Activated B cell treated with CpG ODN at 0.5 μM for 24 hours (primary cell): Measurements from ENCODE around the gene MBD3. TPM values are rescaled to one million over a fixed set of nuclear protein-coding genes. Genes with fewer than 3 reads are reported as not detected.

Experiments used
- ATAC-seq: fragments of 200-7000 bp; cut with Tn5 transposase; one replicate; pipeline ENCODE4 v1.10.0; 2021; ENCODE audit warnings: low read depth, mild to moderate bottlenecking, moderate library complexity
- CTCF ChIA-PET: fragments of 350-600 bp; sonication (Branson Sonifier 250); formaldehyde crosslinking; loops from one replicate; lab custom pipeline; 2021; ENCODE audit warnings: antibody characterized with exemption; lab: Charles Lee
- POLR2A ChIA-PET: fragments of 350-600 bp; sonication (Branson Sonifier 250); formaldehyde crosslinking; loops from one replicate; lab custom pipeline; 2021; ENCODE audit warnings: antibody characterized with exemption; lab: Charles Lee
- DNase-seq: peaks from one replicate; pipeline ENCODE4 v3.0.0; 2022
- H3K27ac Mint-ChIP-seq: one replicate; pipeline ENCODE4 v1.8.0; 2020; ENCODE audit warnings: mixed read lengths
- H3K27me3 Mint-ChIP-seq: one replicate; pipeline ENCODE4 v1.8.0; 2021; ENCODE audit warnings: mixed read lengths
- H3K36me3 Mint-ChIP-seq: one replicate; pipeline ENCODE4 v1.8.0; 2021; ENCODE audit warnings: low read depth, mixed read lengths
- H3K4me1 Mint-ChIP-seq: one replicate; pipeline ENCODE4 v1.8.0; 2021; ENCODE audit warnings: mixed read lengths
- H3K4me3 Mint-ChIP-seq: one replicate; pipeline ENCODE4 v1.8.0; 2020; ENCODE audit warnings: mild to moderate bottlenecking, mixed read lengths
- H3K9me3 Mint-ChIP-seq: one replicate; pipeline ENCODE4 v1.8.0; 2020; ENCODE audit warnings: mixed read lengths
- CTCF ChIP-seq: fragments of 200-600 bp; IDR thresholded peaks from one replicate; pipeline ENCODE4 v1.8.0; 2022; ENCODE audit warnings: antibody characterized with exemption, mild to moderate bottlenecking
- intact Hi-C: fragments of 100-400 bp; cut with micrococcal nuclease; formaldehyde crosslinking; loops from one replicate; pipeline ENCODE4 v1.15.1; 2024
- total RNA-seq: library from RNA; stranded (reverse); gene quantifications from 2 replicates; pipeline ENCODE4 v1.2.3, GENCODE V29; 2022

Gene MBD3
- total RNA-seq, 1 donor from 2014 or later: 96.9 TPM

GRCh38 chr19:1616875-1617274, 24.2 kb upstream of the MBD3 start:
- POLR2A ChIA-PET: interaction anchor here (0.6 to 1.8 kb wide), 8 partner anchors 8 to 56 kb away, joined by 3 to 7 read pairs (median 4); partner anchors contain the start of genes MBD3 and UQCR11
- intact Hi-C loops: loop anchor here (1.0 kb wide), 1 partner anchor 10 kb away; no protein-coding TSS in a partner anchor
- Mint-ChIP-seq H3K4me3 (no peak overlapping the region), H3K27me3 (no peaks in the 10 kb centered on the region), H3K9me3 (no peaks in the 10 kb centered on the region), H3K27ac (peak overlapping the region; percentile 43), H3K36me3 (peaks cover 69% of the 10 kb centered on the region), H3K4me1 (peaks cover 30% of the 10 kb centered on the region)
- CTCF ChIA-PET: interaction anchor here (1.0 to 3.3 kb wide), 4 partner anchors 35 to 209 kb away, joined by 3 to 19 read pairs (median 4); no protein-coding TSS in a partner anchor
- DNase-seq (no peak), ATAC-seq (peak; percentile 45)
- no peak for TF ChIP-seq CTCF

GRCh38 chr19:1616396-1616795, 23.7 kb upstream of the MBD3 start:
- DNase-seq (no peak), ATAC-seq (no peak)
- POLR2A ChIA-PET: interaction anchor here (0.6 to 1.8 kb wide), 7 partner anchors 11 to 56 kb away, joined by 3 to 6 read pairs (median 3); partner anchors contain the start of genes MBD3 and UQCR11
- peak overlapping the region; percentile 43 for H3K27ac Mint-ChIP-seq
- CTCF ChIA-PET: interaction anchor here (1.0 to 3.3 kb wide), 4 partner anchors 35 to 210 kb away, joined by 3 to 19 read pairs (median 4); no protein-coding TSS in a partner anchor
- H3K9me3 Mint-ChIP-seq: no peaks in the 10 kb centered on the region
- no peaks in the 10 kb centered on the region for H3K27me3 Mint-ChIP-seq
- no peak overlapping the region for H3K4me3 Mint-ChIP-seq
- intact Hi-C loops: no loop called here
- peaks cover 72% of the 10 kb centered on the region for H3K36me3 Mint-ChIP-seq
- TF ChIP-seq CTCF: no peak
- H3K4me1 Mint-ChIP-seq: peaks cover 30% of the 10 kb centered on the region

GRCh38 chr19:1615156-1615765, 22.6 kb upstream of the MBD3 start:
- intact Hi-C loops: no loop called here
- POLR2A ChIA-PET: interaction anchor here (0.6 kb wide), 1 partner anchor 10 kb away, joined by 8 read pairs; the partner anchor contains the start of gene UQCR11
- no peak for TF ChIP-seq CTCF
- DNase-seq: no peak
- no peak for ATAC-seq
- H3K27ac Mint-ChIP-seq: no peak overlapping the region
- peaks cover 77% of the 10 kb centered on the region for H3K36me3 Mint-ChIP-seq
- H3K9me3 Mint-ChIP-seq: no peaks in the 10 kb centered on the region
- CTCF ChIA-PET: no interaction called here
- H3K4me3 Mint-ChIP-seq: no peak overlapping the region
- H3K4me1 Mint-ChIP-seq: peaks cover 31% of the 10 kb centered on the region
- H3K27me3 Mint-ChIP-seq: no peaks in the 10 kb centered on the region

- H3K36me3 Mint-ChIP-seq: peaks cover 77% of the 10 kb centered on the region
- peaks cover 38% of the 10 kb centered on the region for H3K4me1 Mint-ChIP-seq
- ATAC-seq: no peak
- no peaks in the 10 kb centered on the region for H3K27me3 Mint-ChIP-seq
- ChIA-PET CTCF (no interaction called here), POLR2A (no interaction called here)
- no peak for DNase-seq
- intact Hi-C loops: no loop called here
- no peak overlapping the region for H3K4me3 Mint-ChIP-seq
- TF ChIP-seq CTCF: no peak
- no peaks in the 10 kb centered on the region for H3K9me3 Mint-ChIP-seq
- H3K27ac Mint-ChIP-seq: no peak overlapping the region
Observed at GRCh38 chr19:1613808-1614570, 21.3 kb upstream of the MBD3 start.

GRCh38 chr19:1613146-1613545, 20.5 kb upstream of the MBD3 start:
- DNase-seq (no peak), ATAC-seq (no peak)
- ChIA-PET POLR2A (no interaction called here), CTCF (no interaction called here)
- Mint-ChIP-seq H3K4me3 (no peak overlapping the region), H3K4me1 (peaks cover 38% of the 10 kb centered on the region), H3K27ac (no peak overlapping the region), H3K36me3 (peaks cover 69% of the 10 kb centered on the region), H3K27me3 (no peaks in the 10 kb centered on the region), H3K9me3 (no peaks in the 10 kb centered on the region)
- TF ChIP-seq CTCF: no peak
- intact Hi-C loops: no loop called here
